ENCODE data around the gene COL6A2. TPM values are rescaled to one million over a fixed set of nuclear protein-coding genes. Genes with fewer than 3 reads are reported as not detected.

The COL6A2 gene
- polyA plus RNA-seq, 3 donors: 0.01 TPM; not detected in 2

DNA sequence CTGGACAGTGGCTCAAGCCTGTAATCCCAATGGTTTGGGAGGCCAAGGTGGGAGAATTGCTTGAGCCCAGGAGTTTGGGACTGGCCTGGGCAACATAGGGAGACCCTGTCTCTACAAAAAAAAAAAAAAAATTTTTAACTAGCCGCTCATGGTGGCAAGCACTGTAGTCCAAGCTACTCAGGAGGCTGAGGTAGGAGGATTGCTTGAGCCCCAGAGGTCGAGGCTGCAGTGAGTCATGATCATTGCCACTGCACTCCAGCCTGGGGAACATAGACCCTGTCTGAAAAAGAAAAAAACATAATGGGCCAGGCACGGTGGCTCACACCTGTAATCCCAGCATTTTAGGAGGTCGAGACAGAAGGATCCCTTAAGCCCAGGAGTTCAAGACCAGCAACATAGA lies 81.0 kb downstream of the COL6A2 start:
- H3K4me3 Mint-ChIP-seq: no peak overlapping the region
- no peak overlapping the region for H2AFZ ChIP-seq (ENCODE audit: insufficient read depth, low read depth, low read length, poor library complexity, severe bottlenecking)

More for the DNA sequence above, 81.0 kb downstream of the COL6A2 start:
- Histone ChIP-seq H3K4me2 (replicated peaks; ENCODE audit: extremely low read depth, low read length, poor library complexity, severe bottlenecking) (no peak overlapping the region), H3K27me3 (ENCODE audit: control insufficient read depth in 2 of 2, insufficient read depth in 2 of 2, low read length in 2 of 2) (no peaks in the 10 kb centered on the region), H3K9ac (ENCODE audit: insufficient read depth, low read length, poor library complexity, severe bottlenecking) (no peak overlapping the region), H4K20me1 (ENCODE audit: insufficient read depth, low read length) (no peaks in the 10 kb centered on the region), H3K4me3 (replicated peaks in 1 of 3; ENCODE audit: low read depth in 2 of 3, low read length in 3 of 3) (no peak overlapping the region), H3K36me3 (replicated peaks in 1 of 2; ENCODE audit: control insufficient read depth in 1 of 2, insufficient read depth in 2 of 2, low read length in 2 of 2) (no peaks in the 10 kb centered on the region), H3K27ac (ENCODE audit: low read depth in 1 of 2, low read length in 2 of 2) (no peak overlapping the region), H3K4me1 (ENCODE audit: control insufficient read depth in 1 of 2, insufficient read depth in 2 of 2, low read length in 2 of 2) (peaks cover 2 to 4% of the 10 kb centered on the region in 2 donors), H3K9me3 (replicated peaks in 1 of 2; ENCODE audit: control insufficient read depth in 1 of 2, insufficient read depth in 1 of 2, low read length in 2 of 2) (peaks cover 0 to 10% of the 10 kb centered on the region in 2 donors), H3K79me2 (ENCODE audit: insufficient read depth, low read length) (no peaks in the 10 kb centered on the region)
- WGBS (ENCODE audit: insufficient coverage): 100% methylated on average over 3 of the region's 4 CpGs
- Mint-ChIP-seq H3K36me3 (no peaks in the 10 kb centered on the region), H3K9me3 (peaks cover 13 to 27% (median 20%) of the 10 kb centered on the region in 7 donors), H3K4me1 (peaks cover 5% of the 10 kb centered on the region), H3K27me3 (ENCODE audit: low read depth in 3 of 3) (peaks cover 2 to 7% (median 3%) of the 10 kb centered on the region in 3 donors), H3K27ac (no peak overlapping the region)
- intact Hi-C loops (cut with micrococcal nuclease): no loop called here
- DNase-seq: no peak
- TF ChIP-seq, protein P1, sequence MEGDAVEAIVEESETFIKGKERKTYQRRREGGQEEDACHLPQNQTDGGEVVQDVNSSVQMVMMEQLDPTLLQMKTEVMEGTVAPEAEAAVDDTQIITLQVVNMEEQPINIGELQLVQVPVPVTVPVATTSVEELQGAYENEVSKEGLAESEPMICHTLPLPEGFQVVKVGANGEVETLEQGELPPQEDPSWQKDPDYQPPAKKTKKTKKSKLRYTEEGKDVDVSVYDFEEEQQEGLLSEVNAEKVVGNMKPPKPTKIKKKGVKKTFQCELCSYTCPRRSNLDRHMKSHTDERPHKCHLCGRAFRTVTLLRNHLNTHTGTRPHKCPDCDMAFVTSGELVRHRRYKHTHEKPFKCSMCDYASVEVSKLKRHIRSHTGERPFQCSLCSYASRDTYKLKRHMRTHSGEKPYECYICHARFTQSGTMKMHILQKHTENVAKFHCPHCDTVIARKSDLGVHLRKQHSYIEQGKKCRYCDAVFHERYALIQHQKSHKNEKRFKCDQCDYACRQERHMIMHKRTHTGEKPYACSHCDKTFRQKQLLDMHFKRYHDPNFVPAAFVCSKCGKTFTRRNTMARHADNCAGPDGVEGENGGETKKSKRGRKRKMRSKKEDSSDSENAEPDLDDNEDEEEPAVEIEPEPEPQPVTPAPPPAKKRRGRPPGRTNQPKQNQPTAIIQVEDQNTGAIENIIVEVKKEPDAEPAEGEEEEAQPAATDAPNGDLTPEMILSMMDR (IDR thresholded peaks at IDR 0.05): no peak

Small RNA genes lying within 50 kb of the gene (small RNA-seq; reads per million reads assigned to genes)
- gene PSMA6P3 (ENCODE audit: insufficient read length, low read depth): not detected

Other genes starting within 250 kb of the COL6A2 start
- under 1 TPM; 0.08 to 0.11 (median 0.10) TPM for gene COL6A1, start 116.3 kb upstream of the COL6A2 start, polyA plus RNA-seq
- gene FTCD, start 57.5 kb downstream of the COL6A2 start, polyA plus RNA-seq: not detected
- 1 to 10 TPM; 3.3 to 6.7 (median 5.8) TPM for gene SPATC1L, start 86.3 kb downstream of the COL6A2 start, polyA plus RNA-seq
- 10 to 100 TPM in 1 of 3 donors, 1 to 10 TPM in 2; 4.1 to 20.0 (median 4.9) TPM for gene LSS, start 130.7 kb downstream of the COL6A2 start, polyA plus RNA-seq
- 10 to 100 TPM; 30.9 to 62.4 (median 32.7) TPM for gene MCM3AP, start 187.5 kb downstream of the COL6A2 start, polyA plus RNA-seq
- 1 to 10 TPM; 4.1 to 8.6 (median 5.2) TPM for gene YBEY, start 188.2 kb downstream of the COL6A2 start, polyA plus RNA-seq
- under 1 TPM; 0.15 to 0.73 (median 0.21) TPM for gene C21orf58, start 225.8 kb downstream of the COL6A2 start, polyA plus RNA-seq
- 10 to 100 TPM in 1 of 3 donors, 1 to 10 TPM in 2; 4.2 to 16.3 (median 5.1) TPM for gene PCNT, start 226.0 kb downstream of the COL6A2 start, polyA plus RNA-seq

Data from CD14-positive monocyte (primary cell).